Panc1 (cell line): ENCODE results near the gene TRIM10. TPM values are rescaled to one million over a fixed set of nuclear protein-coding genes. Genes with fewer than 3 reads are reported as not detected.

Experiments
- ATAC-seq: fragments of 200-7000 bp; cut with Tn5 transposase; 2 replicates; pipeline ENCODE4 v1.9.1; 2020; ENCODE audit warnings: mild to moderate bottlenecking, moderate library complexity
- BruUV-seq: library from RNA; stranded (reverse); fragments of 400-500 nt; replicated peaks from 2 replicates; lab custom pipeline; 2021; lab: Mats Ljungman, UMichigan
- CTCF ChIA-PET: fragments of 300-600 bp; sonication (Branson Sonifier 250); formaldehyde crosslinking; loops from one replicate; lab custom pipeline; 2022; ENCODE audit warnings: antibody characterized with exemption; lab: Charles Lee
- POLR2A ChIA-PET: fragments of 300-600 bp; sonication (Branson Sonifier 250); formaldehyde crosslinking; loops from one replicate; lab custom pipeline; 2022; ENCODE audit warnings: antibody characterized with exemption; lab: Charles Lee
- DNase-seq: peaks from one replicate; pipeline ENCODE4 v3.0.0-alpha.2; 2010; ENCODE audit warnings: low read depth, low spot score
- H3K27ac ChIP-seq: 2 replicates; pipeline ENCODE4 v1.5.1; 2011; ENCODE audit warnings: mild to moderate bottlenecking, low read length, inconsistent platforms
- H3K27me3 ChIP-seq: fragments of 200-500 bp; sonication (Bioruptor generic); 2 replicates; pipeline ENCODE4 v1.6.0; 2014; ENCODE audit warnings: low read length, inconsistent platforms; ENCODE audit not compliant: control insufficient read depth, insufficient read depth
- H3K36me3 ChIP-seq: fragments of 200-500 bp; sonication (Bioruptor generic); 2 replicates; pipeline ENCODE4 v1.5.1; 2014; ENCODE audit warnings: inconsistent platforms, mild to moderate bottlenecking, low read length, moderate library complexity; ENCODE audit not compliant: control insufficient read depth, insufficient read depth
- H3K4me1 ChIP-seq: 2 replicates; pipeline ENCODE4 v1.5.1; 2011; ENCODE audit warnings: inconsistent platforms, mild to moderate bottlenecking, low read length, moderate library complexity; ENCODE audit not compliant: control insufficient read depth, insufficient read depth
- H3K4me3 ChIP-seq, 2 experiments: 2 replicates each; pipeline ENCODE4 v1.5.1; 2011 to 2012; ENCODE audit warnings: low read depth in 2 of 2, low read length in 2 of 2, mild to moderate bottlenecking in 2 of 2, inconsistent platforms in 1 of 2, moderate library complexity in 1 of 2
- H3K9me3 ChIP-seq: fragments of 200-500 bp; sonication (Bioruptor generic); 2 replicates; pipeline ENCODE4 v1.5.1; 2014; ENCODE audit warnings: low read depth, mild to moderate bottlenecking, inconsistent platforms, low read length, moderate library complexity; ENCODE audit not compliant: control insufficient read depth, insufficient read depth
- POLR2AphosphoS5 ChIP-seq: IDR thresholded peaks from 2 replicates; pipeline ENCODE4 v1.6.1; 2012; ENCODE audit warnings: mild to moderate bottlenecking, low read depth, low read length, moderate library complexity
- SIN3A ChIP-seq: IDR thresholded peaks from 2 replicates; pipeline ENCODE4 v1.6.1; 2012; ENCODE audit warnings: low read depth, mild to moderate bottlenecking, low read length, moderate library complexity, borderline replicate concordance; ENCODE audit not compliant: insufficient read depth
- TCF7L2 ChIP-seq: IDR thresholded peaks from 2 replicates; pipeline ENCODE4 v1.6.1; 2011; ENCODE audit warnings: mild to moderate bottlenecking, low read depth, low read length, inconsistent platforms
- in situ Hi-C: cut with HindIII; loops from 2 replicates; pipeline ENCODE4 v1.10.0; 2016; ENCODE audit warnings: low sequenced_read_pairs, low pct_unique_long_range_greater_than_20kb
- intact Hi-C: fragments of 100-400 bp; cut with micrococcal nuclease; formaldehyde crosslinking; loops from one replicate; pipeline ENCODE4 v1.10.0; 2022; ENCODE audit not compliant: unreplicated experiment
- total RNA-seq: library from RNA; stranded (reverse); gene quantifications from one replicate; pipeline ENCODE4 v1.2.1, GENCODE V29; 2021; ENCODE audit not compliant: unreplicated experiment
- TF ChIP-seq, protein P1 (sequence below): fragments of 450-650 bp; IDR thresholded peaks from 2 replicates; pipeline ENCODE4 v1.5.1; 2017; ENCODE audit warnings: mild to moderate bottlenecking
- TF ChIP-seq, protein P2 (sequence below), 2 experiments: IDR thresholded peaks; 2 replicates each; pipeline ENCODE4 v1.6.1; 2011 to 2012; ENCODE audit warnings: low read depth in 2 of 2, control low read depth in 1 of 2, low read length in 1 of 2, mild to moderate bottlenecking in 1 of 2, moderate library complexity in 1 of 2; ENCODE audit not compliant: insufficient read depth in 1 of 2

TRIM10 gene
- total RNA-seq, 1 experiment from 2014 or later = not detected

DNA sequence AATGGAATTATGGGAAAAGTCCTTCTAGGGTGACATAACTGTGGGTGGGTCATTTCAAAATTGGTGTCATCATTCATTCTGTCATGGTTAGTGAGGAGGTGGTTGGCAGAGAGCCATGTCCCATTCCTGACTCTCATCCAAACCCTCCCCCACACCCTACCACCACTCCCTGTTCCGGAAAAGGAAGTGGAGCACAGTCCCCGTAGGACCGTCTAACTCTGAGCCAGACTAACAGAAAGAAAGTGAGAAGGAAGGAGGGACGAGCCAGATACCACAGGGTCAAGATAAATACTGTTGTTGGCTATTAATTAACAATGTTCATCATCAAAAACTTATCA lies 4.8 kb downstream of the TRIM10 start:
- ChIA-PET POLR2A (no interaction called here), CTCF (no interaction called here)
- Histone ChIP-seq H3K27ac (no peak overlapping the region), H3K27me3 (peaks cover 14% of the 10 kb centered on the region), H3K4me1 (no peaks in the 10 kb centered on the region), H3K36me3 (no peaks in the 10 kb centered on the region), H3K9me3 (no peaks in the 10 kb centered on the region), H3K4me3 (no peak overlapping the region)
- ATAC-seq (no peak), DNase-seq (no peak)
- in situ Hi-C loops = no loop called here
- no TSS peak for BruUV-seq
- intact Hi-C loops = no loop called here
- TF ChIP-seq SIN3A = no peak
- no peak for TF ChIP-seq TCF7L2
- TF ChIP-seq, protein P1, sequence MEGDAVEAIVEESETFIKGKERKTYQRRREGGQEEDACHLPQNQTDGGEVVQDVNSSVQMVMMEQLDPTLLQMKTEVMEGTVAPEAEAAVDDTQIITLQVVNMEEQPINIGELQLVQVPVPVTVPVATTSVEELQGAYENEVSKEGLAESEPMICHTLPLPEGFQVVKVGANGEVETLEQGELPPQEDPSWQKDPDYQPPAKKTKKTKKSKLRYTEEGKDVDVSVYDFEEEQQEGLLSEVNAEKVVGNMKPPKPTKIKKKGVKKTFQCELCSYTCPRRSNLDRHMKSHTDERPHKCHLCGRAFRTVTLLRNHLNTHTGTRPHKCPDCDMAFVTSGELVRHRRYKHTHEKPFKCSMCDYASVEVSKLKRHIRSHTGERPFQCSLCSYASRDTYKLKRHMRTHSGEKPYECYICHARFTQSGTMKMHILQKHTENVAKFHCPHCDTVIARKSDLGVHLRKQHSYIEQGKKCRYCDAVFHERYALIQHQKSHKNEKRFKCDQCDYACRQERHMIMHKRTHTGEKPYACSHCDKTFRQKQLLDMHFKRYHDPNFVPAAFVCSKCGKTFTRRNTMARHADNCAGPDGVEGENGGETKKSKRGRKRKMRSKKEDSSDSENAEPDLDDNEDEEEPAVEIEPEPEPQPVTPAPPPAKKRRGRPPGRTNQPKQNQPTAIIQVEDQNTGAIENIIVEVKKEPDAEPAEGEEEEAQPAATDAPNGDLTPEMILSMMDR = no peak
- TF ChIP-seq, protein P2, sequence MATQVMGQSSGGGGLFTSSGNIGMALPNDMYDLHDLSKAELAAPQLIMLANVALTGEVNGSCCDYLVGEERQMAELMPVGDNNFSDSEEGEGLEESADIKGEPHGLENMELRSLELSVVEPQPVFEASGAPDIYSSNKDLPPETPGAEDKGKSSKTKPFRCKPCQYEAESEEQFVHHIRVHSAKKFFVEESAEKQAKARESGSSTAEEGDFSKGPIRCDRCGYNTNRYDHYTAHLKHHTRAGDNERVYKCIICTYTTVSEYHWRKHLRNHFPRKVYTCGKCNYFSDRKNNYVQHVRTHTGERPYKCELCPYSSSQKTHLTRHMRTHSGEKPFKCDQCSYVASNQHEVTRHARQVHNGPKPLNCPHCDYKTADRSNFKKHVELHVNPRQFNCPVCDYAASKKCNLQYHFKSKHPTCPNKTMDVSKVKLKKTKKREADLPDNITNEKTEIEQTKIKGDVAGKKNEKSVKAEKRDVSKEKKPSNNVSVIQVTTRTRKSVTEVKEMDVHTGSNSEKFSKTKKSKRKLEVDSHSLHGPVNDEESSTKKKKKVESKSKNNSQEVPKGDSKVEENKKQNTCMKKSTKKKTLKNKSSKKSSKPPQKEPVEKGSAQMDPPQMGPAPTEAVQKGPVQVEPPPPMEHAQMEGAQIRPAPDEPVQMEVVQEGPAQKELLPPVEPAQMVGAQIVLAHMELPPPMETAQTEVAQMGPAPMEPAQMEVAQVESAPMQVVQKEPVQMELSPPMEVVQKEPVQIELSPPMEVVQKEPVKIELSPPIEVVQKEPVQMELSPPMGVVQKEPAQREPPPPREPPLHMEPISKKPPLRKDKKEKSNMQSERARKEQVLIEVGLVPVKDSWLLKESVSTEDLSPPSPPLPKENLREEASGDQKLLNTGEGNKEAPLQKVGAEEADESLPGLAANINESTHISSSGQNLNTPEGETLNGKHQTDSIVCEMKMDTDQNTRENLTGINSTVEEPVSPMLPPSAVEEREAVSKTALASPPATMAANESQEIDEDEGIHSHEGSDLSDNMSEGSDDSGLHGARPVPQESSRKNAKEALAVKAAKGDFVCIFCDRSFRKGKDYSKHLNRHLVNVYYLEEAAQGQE (IDR thresholded peaks at IDR 0.05; ENCODE audit: insufficient read depth in 1 of 2, low read depth in 2 of 2, low read length in 1 of 2) = no peak
- no peak for TF ChIP-seq POLR2AphosphoS5

- ChIA-PET POLR2A (no interaction called here), CTCF (no interaction called here)
- ATAC-seq (no peak), DNase-seq (no peak)
- BruUV-seq = no TSS peak
- Histone ChIP-seq H3K4me1 (no peaks in the 10 kb centered on the region), H3K9me3 (no peaks in the 10 kb centered on the region), H3K36me3 (no peaks in the 10 kb centered on the region), H3K27me3 (peaks cover 14% of the 10 kb centered on the region), H3K27ac (no peak overlapping the region), H3K4me3 (no peak overlapping the region)
- intact Hi-C loops (no loop called here), in situ Hi-C loops (no loop called here)
- TF ChIP-seq, protein P2 (IDR thresholded peaks at IDR 0.05; ENCODE audit: insufficient read depth in 1 of 2, low read depth in 2 of 2, low read length in 1 of 2) = no peak
- no peak for TF ChIP-seq TCF7L2
- TF ChIP-seq SIN3A = no peak
- no peak for TF ChIP-seq POLR2AphosphoS5
- TF ChIP-seq, protein P1 = no peak
Observed at GRCh38 chr6:30155520-30156261, 5.3 kb downstream of the TRIM10 start.
